GM19467 (cell line): ENCODE data around the gene KLHDC1.
"Not testable (repeated sequence)": the region's sequence is repeated elsewhere in the genome, so short reads cannot be mapped to it uniquely, and the experiment has no call there.

ENCODE experiments used
- ATAC-seq: cut with Tn5 transposase; IDR thresholded peaks from one replicate; pipeline ENCODE4 v1.9.1; 2021; ENCODE audit warnings: mild to moderate bottlenecking, moderate library complexity; ENCODE audit not compliant: unreplicated experiment

Gene KLHDC1, protein sequence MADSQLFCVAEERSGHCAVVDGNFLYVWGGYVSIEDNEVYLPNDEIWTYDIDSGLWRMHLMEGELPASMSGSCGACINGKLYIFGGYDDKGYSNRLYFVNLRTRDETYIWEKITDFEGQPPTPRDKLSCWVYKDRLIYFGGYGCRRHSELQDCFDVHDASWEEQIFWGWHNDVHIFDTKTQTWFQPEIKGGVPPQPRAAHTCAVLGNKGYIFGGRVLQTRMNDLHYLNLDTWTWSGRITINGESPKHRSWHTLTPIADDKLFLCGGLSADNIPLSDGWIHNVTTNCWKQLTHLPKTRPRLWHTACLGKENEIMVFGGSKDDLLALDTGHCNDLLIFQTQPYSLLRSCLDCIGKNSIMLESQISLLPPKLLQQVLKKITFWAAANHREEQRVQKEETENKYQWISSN

DNA sequence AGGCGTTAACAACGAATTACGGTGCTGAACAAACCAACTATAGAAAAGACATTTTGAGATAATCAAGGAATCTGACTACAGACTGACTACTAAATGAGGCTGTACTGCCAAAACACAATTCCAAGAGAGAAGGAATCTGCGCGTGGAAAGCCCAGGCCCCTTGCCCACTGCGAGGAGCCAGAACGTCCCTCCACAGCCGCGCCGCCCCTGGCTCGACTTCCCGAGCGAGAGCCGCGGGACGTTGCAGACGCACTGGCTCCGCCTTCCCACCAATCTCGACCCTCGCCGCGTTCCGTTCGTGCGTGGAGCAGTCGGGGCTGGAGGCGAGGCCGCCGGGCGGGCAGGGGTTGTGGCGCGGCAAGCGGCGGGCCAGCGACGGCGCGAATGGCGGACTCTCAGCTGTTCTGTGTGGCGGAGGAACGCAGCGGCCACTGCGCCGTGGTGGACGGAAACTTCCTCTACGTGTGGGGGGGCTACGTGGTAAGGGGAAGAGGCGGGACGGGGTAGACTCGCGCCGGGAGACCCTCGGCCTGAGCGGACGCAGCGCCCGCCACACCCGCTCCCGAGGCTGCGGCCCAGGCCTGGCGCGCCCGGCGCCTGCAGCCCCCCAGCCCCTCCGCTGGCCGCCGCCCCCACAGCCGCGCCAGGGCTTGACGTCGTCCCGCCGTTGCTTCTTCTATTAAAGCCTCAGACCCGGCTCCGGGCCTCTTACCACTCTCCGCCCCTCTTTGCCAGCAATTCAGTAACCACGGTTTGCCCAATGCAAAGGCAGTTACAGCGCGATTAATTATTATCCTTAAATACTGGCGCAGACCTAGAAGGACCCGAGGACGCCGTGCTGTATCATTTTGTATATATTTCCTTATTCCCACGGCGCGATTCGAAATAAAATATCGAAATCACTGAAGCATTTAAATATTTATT, at the start of gene KLHDC1:
TSS of gene KLHDC1 (plus strand) at position 310 of the 924 bp plus-strand sequence. CDS start at position 385, 75 bp downstream.
- ATAC-seq: peak; percentile 54

DNA sequence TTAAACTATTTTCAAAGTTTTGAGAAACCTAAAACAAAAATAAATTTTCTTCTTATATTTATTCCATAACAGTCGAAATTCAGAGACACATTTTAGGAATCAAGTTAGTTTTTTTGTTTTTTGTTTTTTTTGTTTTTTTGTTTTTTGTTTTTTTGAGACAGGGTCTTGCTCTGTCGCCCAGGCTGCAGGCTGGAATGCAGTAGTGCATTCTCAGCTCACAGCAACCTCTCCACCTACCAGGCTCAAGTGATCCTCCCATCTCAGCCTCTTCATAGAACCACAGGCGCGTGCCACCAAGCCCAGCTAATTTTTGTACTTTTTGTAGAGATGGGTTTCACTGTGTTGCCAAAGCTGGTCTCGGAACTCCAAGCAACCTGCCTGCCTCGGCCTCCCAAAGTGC, 39.4 kb upstream of the KLHDC1 start:
- ATAC-seq: no peak

DNA sequence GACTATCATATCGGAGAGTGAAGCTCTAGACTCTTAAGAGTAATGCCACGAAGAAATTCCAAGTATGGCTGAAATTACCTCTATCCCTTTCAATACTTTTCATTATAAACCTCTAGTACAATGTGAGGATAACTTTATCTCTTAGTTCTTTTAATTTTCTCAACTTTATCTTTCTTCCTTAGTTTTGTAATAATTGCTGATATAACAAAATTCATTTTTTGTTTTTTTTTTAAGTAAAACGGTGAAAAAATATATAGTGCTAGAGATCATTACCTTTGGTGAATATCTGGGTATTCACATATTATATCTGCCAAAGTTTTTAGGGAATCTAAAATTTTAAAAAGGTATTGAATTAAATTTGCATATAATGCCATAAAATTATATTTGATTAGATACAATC, 38.4 kb upstream of the KLHDC1 start:
- ATAC-seq: no peak

DNA sequence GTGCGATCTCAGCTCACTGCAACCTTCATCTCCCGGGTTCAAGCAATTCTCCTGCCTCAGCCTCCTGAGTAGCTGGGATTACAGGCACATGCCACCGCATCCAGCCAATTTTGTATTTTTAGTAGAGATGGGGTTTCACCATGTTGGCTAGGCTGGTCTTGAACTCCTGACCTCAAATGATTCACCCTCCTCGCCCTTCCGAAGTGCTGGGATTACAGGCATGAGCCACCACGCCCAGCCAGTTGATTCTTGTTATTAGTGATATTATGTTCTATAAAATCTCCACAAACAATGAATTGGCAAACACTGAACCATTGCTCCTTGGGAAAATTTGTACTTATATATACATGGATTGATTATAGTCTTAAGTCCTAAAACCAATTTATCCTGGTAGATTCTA, 35.4 kb upstream of the KLHDC1 start:
- ATAC-seq: not testable (repeated sequence)

DNA sequence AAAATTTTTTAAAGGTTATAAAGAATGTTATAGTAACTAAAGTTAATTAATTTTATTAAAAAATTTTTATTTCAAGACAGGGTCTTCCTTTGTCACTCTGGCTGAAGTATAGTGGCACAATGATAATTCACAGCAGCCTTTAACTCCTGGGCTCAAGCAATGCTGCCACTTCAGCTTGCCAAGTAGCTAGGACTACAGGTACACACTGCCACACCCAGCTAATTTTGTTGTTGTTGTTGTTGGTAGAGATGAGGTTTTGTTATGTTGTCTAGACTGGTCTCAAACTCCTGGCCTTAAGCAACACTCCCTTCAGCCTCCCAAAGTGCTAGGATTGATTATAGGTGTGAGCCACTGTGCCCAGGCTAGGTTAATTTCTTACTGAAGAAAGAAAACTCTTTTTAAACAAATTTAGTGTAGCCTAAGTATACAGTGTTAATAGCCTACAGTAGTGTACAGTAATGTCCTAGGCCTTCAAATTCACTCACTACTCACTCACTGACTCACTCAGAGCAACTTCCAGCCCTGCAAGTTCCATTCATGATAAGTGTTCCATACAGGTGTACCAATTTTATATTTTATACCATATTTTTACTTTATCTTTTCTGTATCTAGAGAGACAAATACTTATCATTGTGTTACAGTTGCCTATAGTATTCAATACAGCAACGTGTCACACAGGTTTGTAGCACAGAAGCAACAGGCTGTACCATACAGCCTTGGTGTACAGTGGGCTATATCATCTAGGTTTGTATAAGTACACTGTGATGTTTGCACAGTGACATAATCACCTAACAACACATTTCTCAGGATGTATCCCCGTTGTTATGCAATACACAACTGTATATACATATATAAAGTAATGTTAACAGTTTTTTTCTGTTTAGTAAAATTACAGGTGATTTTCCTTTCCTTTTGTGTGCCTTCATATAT, 33.1 kb upstream of the KLHDC1 start:
- ATAC-seq: no peak

DNA sequence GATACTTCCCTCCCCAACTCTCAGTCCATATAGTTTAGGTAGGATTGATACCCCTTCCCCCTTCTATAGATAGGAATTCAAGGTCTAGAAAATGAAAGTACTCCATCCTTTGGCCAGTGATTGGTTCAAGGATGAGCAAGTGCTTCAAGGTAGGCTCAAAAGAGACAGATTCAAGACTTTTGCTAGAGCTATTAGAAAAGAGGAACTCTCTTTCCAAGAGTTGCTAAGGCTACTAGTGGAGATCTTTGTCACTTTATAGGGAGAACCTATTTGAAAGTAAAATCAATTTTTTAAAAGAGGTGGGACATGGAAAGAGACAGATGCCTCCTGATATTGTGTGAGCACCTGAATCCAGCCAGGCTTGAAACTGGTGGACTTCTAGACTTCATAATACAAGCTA, 22.4 kb upstream of the KLHDC1 start:
- ATAC-seq: no peak

DNA sequence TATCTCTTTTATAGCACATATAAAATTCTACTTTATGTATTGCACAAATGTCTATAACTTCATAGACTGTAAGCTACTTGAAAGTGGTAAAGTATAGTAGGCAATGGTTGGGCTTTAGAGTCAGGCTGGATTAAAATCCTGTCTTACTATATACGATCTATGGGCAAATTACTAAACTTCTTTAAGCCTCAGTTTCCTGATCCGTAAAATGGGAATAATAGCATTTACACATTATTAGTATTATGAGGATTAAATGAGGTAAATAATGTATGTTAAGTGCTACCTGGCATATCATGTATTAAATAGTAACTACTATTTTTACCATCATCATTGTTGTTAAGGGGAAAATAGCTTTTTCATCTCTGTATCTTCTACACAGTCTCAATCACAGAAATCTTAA, 19.3 kb upstream of the KLHDC1 start:
- ATAC-seq: no peak

DNA sequence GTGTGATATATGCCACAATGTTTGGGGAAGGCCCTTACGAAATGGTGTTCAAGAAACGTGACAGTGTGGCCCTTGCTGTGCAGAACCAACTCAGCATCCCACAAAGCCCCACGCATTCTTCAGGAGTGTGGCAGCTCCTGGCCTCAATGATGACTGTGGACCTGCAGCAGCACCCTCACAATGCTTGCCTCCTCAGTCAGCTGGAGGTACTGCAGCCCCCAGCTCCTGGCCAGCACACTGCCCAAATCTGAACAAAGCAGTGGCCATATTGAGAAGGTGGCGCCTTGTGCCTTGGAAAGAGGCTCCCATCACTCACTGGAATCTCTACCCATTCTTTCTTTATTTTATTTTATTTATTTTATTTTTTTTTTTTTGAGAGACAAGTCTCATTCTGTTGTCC, 15.3 kb upstream of the KLHDC1 start:
- no peak for ATAC-seq

DNA sequence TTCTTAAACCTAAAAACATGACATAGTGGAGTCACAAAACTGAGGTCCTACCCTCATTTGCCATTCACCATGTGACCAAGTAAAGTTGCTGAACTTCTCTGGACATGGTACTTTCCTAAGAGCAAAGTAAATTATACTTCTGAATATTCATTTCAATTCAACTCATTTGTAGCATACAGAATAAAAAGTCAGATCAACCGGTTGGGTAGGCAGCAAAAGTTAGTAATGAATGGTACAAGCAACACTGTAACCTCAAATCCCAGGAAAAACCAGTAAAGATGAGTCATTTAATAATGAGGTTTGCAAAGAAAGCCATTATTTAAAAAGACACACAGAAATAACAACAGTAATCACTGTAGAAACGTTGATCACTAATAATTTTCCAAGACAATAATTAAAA, 13.6 kb upstream of the KLHDC1 start:
- ATAC-seq: no peak

DNA sequence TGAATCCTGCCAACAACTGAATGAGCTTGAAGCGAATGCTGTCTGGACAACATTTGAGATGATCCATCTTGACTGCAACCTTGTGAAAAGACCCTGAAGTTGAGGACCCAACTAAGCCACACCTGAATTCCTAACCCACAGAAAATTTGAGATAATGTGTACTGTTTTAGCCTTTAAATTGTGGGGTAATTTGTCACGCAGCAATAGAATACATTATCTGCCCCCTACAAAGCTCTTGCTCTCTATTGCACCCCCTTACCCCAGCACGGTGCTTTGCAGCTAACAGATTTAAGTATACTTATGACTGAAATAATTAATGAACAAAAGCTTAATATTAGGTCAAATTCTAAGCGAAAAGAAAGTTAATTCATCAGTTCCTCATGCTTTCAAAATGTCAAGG, 6.5 kb upstream of the KLHDC1 start:
- no peak for ATAC-seq

DNA sequence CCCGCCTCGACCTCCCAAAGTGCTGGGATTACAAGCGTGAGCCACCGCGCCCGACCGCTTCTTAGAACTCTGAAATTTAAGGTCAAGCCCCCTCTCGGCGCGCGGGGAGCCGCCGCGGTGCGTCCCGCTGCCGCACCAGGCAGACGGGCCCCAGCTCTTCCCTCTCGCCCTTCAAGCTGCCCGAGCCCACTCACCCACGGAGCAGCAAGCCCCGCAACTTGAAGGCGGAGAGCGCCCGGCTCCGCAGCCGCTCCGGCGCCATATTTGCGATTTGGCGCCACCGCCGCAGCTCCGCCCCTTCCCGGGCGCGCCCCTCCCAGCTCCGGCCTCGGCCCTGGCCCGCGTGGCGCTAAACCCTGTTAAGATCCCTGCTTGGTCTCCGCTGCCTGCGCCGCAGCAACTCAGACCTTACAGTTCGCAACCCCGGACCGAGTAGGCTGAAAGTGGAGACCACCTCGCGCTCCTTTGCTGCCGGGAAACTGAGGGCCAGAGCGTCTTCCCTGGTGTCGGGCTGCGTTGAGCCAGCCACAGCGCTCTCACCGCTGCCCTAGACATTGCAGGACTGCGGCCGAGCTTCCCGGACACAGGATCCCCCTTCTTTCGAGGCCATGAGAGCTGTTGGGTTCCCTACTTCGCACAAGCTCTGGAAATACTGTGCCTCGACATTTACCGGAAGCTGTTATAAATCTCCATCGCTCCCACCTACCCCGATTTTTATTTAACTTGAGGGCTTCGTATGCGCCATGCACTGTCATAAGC, 4.8 kb upstream of the KLHDC1 start, which contains the start of gene POLE2:
TSS of gene POLE2 (minus strand) at position 273 of the 759 bp plus-strand sequence. CDS start at position 262, 11 bp downstream.
- ATAC-seq: peak; percentile 87

DNA sequence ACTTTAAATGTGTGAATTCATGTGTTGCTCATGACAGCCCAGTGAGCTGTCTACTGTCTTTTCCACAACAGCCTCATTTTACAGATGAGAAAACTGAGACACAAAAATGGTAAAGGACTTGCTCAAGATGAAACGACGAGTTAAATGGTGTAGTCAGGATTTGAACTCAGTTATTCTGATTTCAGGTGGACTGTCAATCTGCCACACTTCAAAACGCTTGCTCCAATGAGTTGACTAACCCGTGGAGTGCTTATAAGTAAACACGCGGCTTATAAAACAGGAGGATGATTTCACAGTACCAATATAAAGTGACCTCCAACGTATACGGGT, 4.3 kb upstream of the KLHDC1 start:
- ATAC-seq: no peak

DNA sequence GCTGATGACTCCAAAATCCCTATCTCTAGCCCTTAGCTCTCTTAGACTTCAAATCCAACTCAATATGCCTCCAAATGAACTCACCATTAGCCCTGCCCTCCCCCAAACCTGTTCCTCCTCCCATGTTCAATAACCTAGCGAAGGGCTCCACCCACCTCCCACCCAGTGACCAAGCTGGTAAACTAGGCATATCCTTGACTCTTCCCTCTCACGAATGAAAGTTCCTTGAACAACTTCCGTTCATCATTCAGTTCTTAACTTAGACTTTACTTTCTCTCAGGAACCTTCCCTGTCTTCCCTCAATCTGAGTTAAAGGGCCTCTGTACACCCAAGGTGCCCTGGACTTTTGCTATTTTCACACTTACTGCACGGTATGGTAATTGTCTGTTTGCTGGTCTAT, 1.9 kb upstream of the KLHDC1 start:
- ATAC-seq: no peak

DNA sequence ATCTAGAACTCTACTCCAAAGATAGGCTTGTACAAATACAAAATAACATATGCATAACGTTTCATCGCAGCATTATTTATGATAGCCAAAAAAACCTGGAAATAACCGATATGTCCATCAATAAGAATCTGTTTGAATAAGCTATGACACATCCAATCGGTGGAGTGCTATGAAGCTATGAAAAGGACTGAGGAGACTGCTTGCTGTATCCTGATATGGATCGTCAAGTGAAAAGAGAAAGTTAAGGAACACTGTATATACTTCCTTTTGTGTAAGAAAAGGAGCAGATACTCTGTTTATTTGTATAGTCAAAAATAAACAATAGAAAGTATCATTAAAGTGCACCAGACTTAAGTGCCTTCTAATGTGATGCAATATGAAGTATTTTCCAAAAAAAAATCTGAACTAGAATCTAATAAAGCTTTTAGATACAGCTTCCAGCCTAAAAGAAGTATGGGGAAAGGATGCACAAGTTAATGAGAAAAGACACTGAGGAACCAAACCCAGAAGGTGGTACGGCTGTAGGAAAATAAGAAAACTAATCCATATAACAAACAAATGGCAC, 645 bp upstream of the KLHDC1 start:
- ATAC-seq: no peak

DNA sequence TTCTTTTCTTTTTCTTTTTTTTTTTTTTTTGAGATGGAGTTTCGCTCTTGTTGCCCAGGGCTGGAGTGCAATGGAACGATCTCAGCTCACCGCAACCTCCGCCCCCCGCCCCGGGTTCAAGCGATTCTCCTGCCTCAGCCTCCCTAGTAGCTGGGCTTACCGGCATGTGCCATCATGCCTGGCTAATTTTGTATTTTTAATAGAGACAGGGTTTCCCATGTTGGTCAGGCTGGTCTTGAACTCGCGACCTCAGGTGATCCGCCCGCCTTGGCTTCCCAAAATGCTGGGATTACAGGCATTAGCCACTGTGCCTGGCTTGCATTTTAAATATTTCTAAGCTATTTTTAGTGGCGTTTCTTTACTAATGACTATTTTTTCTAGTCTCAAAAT, 810 bp downstream of the KLHDC1 start:
- ATAC-seq: not testable (repeated sequence)

DNA sequence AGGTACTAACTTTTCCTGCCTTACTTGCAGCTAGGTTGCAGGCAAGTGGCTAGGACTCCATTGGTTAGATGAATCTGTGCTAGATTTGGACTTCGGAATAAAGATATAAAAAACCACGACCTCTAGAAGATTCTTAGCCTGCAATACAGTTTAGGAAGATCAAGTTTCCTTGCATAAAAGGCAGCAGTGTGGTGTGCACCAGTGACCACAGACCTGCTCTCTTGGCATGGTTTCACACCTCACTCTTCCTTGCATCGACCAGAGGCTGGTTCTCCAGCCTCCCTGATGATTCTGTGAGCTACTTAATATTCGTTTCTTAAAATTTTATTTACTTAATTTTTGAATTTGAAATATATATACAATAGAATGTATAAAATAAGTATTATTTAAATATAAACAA, 9.8 kb downstream of the KLHDC1 start:
- no peak for ATAC-seq

DNA sequence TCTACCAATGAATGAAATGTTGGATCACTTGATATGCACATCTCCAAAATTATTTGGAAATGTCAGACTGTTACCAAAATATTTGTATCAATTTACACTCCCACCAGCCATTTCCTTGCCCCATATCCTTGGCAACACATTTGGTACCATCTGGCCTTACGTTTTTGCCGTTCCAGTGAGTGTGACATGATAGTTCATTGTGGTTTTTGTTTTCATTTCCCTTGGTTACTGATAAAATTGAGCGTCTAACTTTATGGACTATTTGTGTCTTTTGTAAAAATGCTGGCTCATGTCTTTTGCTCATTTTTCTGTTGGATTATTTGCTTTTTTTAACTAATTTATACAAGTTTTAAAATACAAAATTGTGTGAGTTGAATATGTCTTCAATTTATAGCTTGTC, 11.0 kb downstream of the KLHDC1 start:
- ATAC-seq: no peak

DNA sequence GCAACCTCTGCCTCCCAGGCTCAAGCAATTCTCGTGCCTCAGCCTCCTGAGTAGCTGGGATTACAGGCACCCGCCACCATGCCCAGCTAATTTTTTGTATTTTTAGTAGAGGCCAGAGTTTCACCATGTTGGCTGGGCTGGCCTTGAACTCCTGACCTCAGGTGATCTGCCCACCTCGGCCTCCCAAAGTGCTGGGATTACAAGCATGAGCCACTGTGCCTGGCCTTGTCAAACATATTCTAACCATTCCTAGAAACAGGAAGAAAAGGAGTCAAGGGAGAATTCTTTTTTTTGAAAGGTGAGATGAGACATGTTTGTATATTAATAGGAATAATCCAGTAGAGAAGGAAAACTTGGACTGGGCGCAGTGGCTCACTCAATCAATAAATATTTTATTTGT, 11.6 kb downstream of the KLHDC1 start:
- not testable (repeated sequence) for ATAC-seq

DNA sequence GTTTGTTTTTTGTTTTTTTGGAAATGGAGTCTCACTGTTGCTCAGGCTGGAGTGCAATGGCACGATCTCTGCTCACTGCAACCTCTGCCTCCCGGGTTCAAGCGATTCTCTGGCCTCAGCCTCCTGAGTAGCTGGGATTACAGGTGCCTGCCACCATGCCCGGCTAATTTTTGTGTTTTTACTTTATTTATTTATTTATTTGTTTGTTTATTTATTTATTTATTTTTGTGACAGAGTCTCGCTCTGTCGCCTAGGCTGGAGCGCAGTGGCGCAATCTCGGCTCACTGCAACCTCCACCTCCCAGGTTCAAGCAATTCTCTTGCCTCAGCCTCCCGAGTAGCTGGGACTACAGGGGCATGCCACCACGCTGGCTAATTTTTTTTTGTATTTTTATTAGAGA, 18.1 kb downstream of the KLHDC1 start:
- ATAC-seq: not testable (repeated sequence)

DNA sequence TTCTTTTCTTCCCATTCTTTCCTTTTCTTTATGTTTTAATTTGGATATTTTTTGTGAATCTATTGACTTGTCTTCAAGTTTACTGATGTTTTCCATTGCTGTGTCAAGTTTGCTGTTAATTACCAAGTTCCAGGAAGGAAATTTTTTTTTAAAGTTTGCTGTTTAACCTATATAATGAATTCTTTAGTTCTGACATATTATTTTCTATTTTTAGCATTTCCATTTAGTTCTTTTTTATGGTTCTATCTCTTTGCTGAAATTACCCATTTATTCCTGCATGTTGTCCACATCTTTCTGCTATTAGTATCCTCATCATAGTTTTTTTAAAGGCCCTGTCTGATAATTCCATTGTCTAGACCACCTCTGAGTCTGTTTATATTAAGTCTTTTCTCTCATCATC, 27.8 kb downstream of the KLHDC1 start:
- no peak for ATAC-seq
